GM19239 (cell line): ENCODE data around the gene RBAK.
"Not testable (repeated sequence)": the region's sequence is repeated elsewhere in the genome, so short reads cannot be mapped to it uniquely, and the experiment has no call there.

ENCODE experiments used
- DNase-seq: peaks from one replicate; pipeline ENCODE4 v3.0.0; 2011; ENCODE audit warnings: low spot score; ENCODE audit not compliant: insufficient read length
- FAIRE-seq: peaks from 2 replicates; lab custom pipeline; 2011; peaks lifted over from hg19 to GRCh38; lab: Jason Lieb, UNC

Gene RBAK

GRCh38 chr7:5045558-5046396, at the start of gene RBAK:
TSS of gene RBAK (plus strand) at chr7:5045860. CDS start at chr7:5048077, 2,217 bp downstream.
- peak; percentile 89 for DNase-seq
- peak; percentile 81 for FAIRE-seq

GRCh38 chr7:4996696-4997222, 48.9 kb upstream of the RBAK start:
- FAIRE-seq = no peak

GRCh38 chr7:4998244-4998643, 47.4 kb upstream of the RBAK start:
- FAIRE-seq = no peak
- no peak for DNase-seq

More at GRCh38 chr7:4996696-4997222, 48.9 kb upstream of the RBAK start:
- no peak for DNase-seq

- FAIRE-seq (no peak), DNase-seq (no peak)
These were observed 46.8 kb upstream of the RBAK start for GRCh38 chr7:4998910-4999309.

- no peak for FAIRE-seq
- no peak for DNase-seq
These were observed 46.2 kb upstream of the RBAK start for GRCh38 chr7:4999369-4999950.

GRCh38 chr7:5001003-5001402, 44.7 kb upstream of the RBAK start:
- DNase-seq (no peak), FAIRE-seq (no peak)

- DNase-seq = no peak
- no peak for FAIRE-seq
These were observed 43.7 kb upstream of the RBAK start for GRCh38 chr7:5001911-5002310.

GRCh38 chr7:5005066-5005465, 40.6 kb upstream of the RBAK start:
- no peak for DNase-seq
- FAIRE-seq = no peak

GRCh38 chr7:5012985-5013384, 32.7 kb upstream of the RBAK start:
- FAIRE-seq = peak; percentile 14

GRCh38 chr7:5015936-5016335, 29.7 kb upstream of the RBAK start:
- FAIRE-seq, DNase-seq: not testable (repeated sequence)

More at GRCh38 chr7:5012985-5013384, 32.7 kb upstream of the RBAK start:
- no peak for DNase-seq

- not testable (repeated sequence) for FAIRE-seq, DNase-seq
These were observed 28.0 kb upstream of the RBAK start for GRCh38 chr7:5017626-5018025.

GRCh38 chr7:5020098-5020497, 25.6 kb upstream of the RBAK start:
- DNase-seq (no peak), FAIRE-seq (no peak)

GRCh38 chr7:5020976-5021550, 24.6 kb upstream of the RBAK start:
- not testable (repeated sequence) for FAIRE-seq, DNase-seq

- FAIRE-seq, DNase-seq: not testable (repeated sequence)
These were observed 22.0 kb upstream of the RBAK start for GRCh38 chr7:5023626-5024025.

- not testable (repeated sequence) for DNase-seq, FAIRE-seq
These were observed 17.8 kb upstream of the RBAK start for GRCh38 chr7:5027796-5028410.

- not testable (repeated sequence) for FAIRE-seq, DNase-seq
These were observed 12.5 kb upstream of the RBAK start for GRCh38 chr7:5033186-5033585.

- no peak for DNase-seq
These were observed 10.4 kb upstream of the RBAK start for GRCh38 chr7:5035276-5035675.

GRCh38 chr7:5036446-5036845, 9.2 kb upstream of the RBAK start:
- DNase-seq (no peak), FAIRE-seq (no peak)

More at GRCh38 chr7:5035276-5035675, 10.4 kb upstream of the RBAK start:
- no peak for FAIRE-seq

- no peak for FAIRE-seq
- no peak for DNase-seq
These were observed 4.6 kb upstream of the RBAK start for GRCh38 chr7:5041047-5041446.

GRCh38 chr7:5043661-5044060, 2.0 kb upstream of the RBAK start:
- FAIRE-seq = no peak
- DNase-seq = no peak
